ENCODE data around the gene SOX5.

DNA sequence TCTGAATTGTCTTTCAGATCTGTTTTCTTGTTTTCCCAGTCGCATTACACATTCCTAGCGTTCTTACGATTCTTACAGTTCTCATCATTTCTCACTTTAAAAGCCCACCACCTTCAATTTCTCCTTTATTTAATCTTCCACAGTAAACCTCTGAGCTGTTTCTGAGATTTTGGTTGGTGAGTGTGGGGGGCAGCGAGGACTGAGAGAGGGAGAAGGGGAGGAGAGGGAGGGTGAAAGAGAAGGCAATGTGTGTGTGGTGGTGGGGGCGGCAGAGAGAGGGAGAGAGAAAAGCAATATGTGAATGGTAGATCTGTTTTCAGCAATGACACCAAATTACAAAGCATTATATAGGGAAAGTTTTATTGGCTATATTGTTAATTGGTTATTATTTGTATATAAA, 282.6 kb downstream of the SOX5 start:
- TF ChIP-seq, protein P1, sequence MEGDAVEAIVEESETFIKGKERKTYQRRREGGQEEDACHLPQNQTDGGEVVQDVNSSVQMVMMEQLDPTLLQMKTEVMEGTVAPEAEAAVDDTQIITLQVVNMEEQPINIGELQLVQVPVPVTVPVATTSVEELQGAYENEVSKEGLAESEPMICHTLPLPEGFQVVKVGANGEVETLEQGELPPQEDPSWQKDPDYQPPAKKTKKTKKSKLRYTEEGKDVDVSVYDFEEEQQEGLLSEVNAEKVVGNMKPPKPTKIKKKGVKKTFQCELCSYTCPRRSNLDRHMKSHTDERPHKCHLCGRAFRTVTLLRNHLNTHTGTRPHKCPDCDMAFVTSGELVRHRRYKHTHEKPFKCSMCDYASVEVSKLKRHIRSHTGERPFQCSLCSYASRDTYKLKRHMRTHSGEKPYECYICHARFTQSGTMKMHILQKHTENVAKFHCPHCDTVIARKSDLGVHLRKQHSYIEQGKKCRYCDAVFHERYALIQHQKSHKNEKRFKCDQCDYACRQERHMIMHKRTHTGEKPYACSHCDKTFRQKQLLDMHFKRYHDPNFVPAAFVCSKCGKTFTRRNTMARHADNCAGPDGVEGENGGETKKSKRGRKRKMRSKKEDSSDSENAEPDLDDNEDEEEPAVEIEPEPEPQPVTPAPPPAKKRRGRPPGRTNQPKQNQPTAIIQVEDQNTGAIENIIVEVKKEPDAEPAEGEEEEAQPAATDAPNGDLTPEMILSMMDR (IDR thresholded peaks at IDR 0.05): no peak
- no peak for TF ChIP-seq POLR2A (IDR thresholded peaks at IDR 0.05)

Data from esophagus squamous epithelium (tissue), 4 donors.